ENCODE data around the gene RAD51C.

Gene RAD51C

DNA sequence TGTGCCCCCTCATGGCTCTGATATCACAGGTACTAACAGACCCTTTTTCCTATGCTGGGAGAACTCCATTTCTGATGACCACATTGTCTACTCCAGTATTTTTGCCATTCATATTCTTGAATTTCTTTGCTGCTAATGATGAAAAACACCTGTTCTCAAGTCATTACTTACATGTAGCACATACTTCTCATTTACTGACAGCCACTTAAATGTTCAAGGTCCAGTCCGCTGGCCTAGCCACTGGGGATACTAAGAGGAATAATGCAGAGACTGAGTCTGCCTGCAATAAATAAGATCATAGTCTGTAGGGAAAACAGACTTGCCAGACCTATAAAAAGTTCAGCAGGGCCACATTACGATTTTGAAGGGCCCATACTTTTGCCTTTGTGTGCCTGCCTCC is 28.1 kb upstream of the RAD51C start:
- TF ChIP-seq, protein P1, sequence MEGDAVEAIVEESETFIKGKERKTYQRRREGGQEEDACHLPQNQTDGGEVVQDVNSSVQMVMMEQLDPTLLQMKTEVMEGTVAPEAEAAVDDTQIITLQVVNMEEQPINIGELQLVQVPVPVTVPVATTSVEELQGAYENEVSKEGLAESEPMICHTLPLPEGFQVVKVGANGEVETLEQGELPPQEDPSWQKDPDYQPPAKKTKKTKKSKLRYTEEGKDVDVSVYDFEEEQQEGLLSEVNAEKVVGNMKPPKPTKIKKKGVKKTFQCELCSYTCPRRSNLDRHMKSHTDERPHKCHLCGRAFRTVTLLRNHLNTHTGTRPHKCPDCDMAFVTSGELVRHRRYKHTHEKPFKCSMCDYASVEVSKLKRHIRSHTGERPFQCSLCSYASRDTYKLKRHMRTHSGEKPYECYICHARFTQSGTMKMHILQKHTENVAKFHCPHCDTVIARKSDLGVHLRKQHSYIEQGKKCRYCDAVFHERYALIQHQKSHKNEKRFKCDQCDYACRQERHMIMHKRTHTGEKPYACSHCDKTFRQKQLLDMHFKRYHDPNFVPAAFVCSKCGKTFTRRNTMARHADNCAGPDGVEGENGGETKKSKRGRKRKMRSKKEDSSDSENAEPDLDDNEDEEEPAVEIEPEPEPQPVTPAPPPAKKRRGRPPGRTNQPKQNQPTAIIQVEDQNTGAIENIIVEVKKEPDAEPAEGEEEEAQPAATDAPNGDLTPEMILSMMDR (IDR thresholded peaks at IDR 0.05; ENCODE audit: low read depth, low read length), result no peak
- no peak for TF ChIP-seq EZH2phosphoT487 (IDR thresholded peaks at IDR 0.05; ENCODE audit: low read depth)
- H3K79me2 ChIP-seq (ENCODE audit: low read length), result no peaks in the 10 kb centered on the region
- H3K9me3 ChIP-seq (ENCODE audit: insufficient read depth, low read length), result no peaks in the 10 kb centered on the region
- peaks cover 7% of the 10 kb centered on the region for H3K4me1 ChIP-seq (ENCODE audit: low read length)
- H3K27me3 ChIP-seq (ENCODE audit: low read depth, low read length), result peaks cover 9% of the 10 kb centered on the region
- no peak overlapping the region for H3K9ac ChIP-seq (ENCODE audit: low read length)
- H3K36me3 ChIP-seq (replicated peaks; ENCODE audit: low read depth, low read length), result no peaks in the 10 kb centered on the region
- no peak overlapping the region for H3K27ac ChIP-seq (ENCODE audit: low read length)
- H4K20me1 ChIP-seq (ENCODE audit: insufficient read depth, low read length), result no peaks in the 10 kb centered on the region
- H3K4me3 ChIP-seq (ENCODE audit: low read length), result no peak overlapping the region
- no peak overlapping the region for H2AFZ ChIP-seq (ENCODE audit: low read depth, low read length)
- H3K4me2 ChIP-seq (ENCODE audit: low read length), result no peak overlapping the region

DNA sequence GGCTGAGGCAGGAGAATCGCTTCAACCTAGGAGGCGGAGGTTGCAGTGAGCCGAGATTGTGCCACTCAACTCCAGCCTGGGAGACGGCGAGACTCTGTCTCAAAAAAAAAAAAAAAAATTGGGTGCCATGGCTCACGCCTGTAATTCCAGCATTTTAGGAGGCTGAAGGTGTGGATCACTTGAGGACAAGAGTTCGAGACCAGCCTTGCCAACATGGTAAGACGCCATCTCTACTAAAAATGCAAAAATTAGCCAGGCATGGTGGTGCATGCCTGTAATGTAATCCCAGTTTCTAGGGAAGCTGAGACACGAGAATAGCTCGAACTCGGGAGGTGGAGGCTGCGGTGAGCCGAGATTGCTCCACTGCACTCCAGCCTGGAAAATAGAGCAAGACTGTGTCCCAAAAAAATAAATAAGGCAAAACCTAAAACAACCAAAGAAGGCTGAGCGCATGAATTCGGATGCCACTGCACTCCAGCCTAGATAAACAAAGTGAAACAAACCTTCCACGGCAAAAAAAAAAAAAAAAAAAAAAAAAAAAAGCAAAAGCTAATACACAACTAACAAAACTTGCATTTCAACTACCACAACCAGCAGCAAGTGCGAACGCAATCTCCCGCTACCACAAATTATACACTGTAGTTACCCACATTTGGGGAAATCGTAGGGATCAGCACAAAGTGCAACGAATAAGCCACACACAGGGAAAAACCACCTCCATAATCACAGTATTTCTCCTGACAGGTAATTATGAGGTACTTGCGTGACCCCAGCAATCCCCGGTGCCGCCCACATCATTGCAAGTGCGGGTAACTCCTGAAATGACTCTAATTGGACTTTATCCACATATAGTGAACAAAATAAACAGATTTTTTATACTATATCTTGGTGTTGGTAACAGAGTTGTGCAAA is 26.2 kb upstream of the RAD51C start:
- H3K79me2 ChIP-seq (ENCODE audit: low read length), result no peaks in the 10 kb centered on the region
- H3K9me3 ChIP-seq (ENCODE audit: insufficient read depth, low read length), result no peaks in the 10 kb centered on the region
- H2AFZ ChIP-seq (ENCODE audit: low read depth, low read length), result peak overlapping the region; percentile 90
- H3K4me3 ChIP-seq (ENCODE audit: low read length), result peak overlapping the region; percentile 78
- H3K27ac ChIP-seq (ENCODE audit: low read length), result no peak overlapping the region; the same call in 1 of the 2 replicates
- H3K36me3 ChIP-seq (replicated peaks; ENCODE audit: low read depth, low read length), result no peaks in the 10 kb centered on the region
- no peak for TF ChIP-seq EZH2phosphoT487 (IDR thresholded peaks at IDR 0.05; ENCODE audit: low read depth)
- TF ChIP-seq, protein P1 (IDR thresholded peaks at IDR 0.05; ENCODE audit: low read depth, low read length), result no peak
- H3K4me1 ChIP-seq (ENCODE audit: low read length), result peaks cover 16% of the 10 kb centered on the region
- H3K4me2 ChIP-seq (ENCODE audit: low read length), result peak overlapping the region; percentile 84
- peak overlapping the region; percentile 51 for H3K9ac ChIP-seq (ENCODE audit: low read length)
- no peaks in the 10 kb centered on the region for H4K20me1 ChIP-seq (ENCODE audit: insufficient read depth, low read length)
- H3K27me3 ChIP-seq (ENCODE audit: low read depth, low read length), result peaks cover 20% of the 10 kb centered on the region

DNA sequence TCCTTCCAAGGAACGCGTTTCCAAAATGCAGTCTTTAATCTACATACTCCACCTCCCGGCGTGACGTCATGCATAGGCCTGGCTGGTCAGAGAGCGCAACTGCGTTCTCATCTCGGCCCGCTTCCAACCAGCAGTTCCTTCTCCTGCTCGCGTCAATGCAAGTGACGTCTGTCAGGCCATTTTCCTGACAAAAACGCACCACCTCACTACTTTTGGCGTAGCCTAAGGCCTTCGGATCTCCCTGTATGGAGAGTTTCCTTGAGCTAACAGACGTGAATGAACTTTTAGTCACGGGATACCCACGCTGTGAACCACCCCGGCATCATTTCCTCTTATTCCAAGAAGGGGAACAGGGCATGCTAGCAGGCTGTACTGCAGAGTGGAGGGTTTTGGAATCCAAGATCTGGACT is 25.5 kb upstream of the RAD51C start:
- H3K9me3 ChIP-seq (ENCODE audit: insufficient read depth, low read length), result no peaks in the 10 kb centered on the region
- no peaks in the 10 kb centered on the region for H3K79me2 ChIP-seq (ENCODE audit: low read length)
- no peak for TF ChIP-seq EZH2phosphoT487 (IDR thresholded peaks at IDR 0.05; ENCODE audit: low read depth)
- TF ChIP-seq, protein P1 (IDR thresholded peaks at IDR 0.05; ENCODE audit: low read depth, low read length), result no peak
- H3K4me1 ChIP-seq (ENCODE audit: low read length), result peaks cover 18% of the 10 kb centered on the region
- peak overlapping the region; percentile 78 for H3K4me3 ChIP-seq (ENCODE audit: low read length)
- H3K27ac ChIP-seq (ENCODE audit: low read length), result no peak overlapping the region
- H3K4me2 ChIP-seq (ENCODE audit: low read length), result peak overlapping the region; percentile 84
- peak overlapping the region; percentile 51 for H3K9ac ChIP-seq (ENCODE audit: low read length)
- H3K27me3 ChIP-seq (ENCODE audit: low read depth, low read length), result peaks cover 20% of the 10 kb centered on the region
- no peaks in the 10 kb centered on the region for H3K36me3 ChIP-seq (replicated peaks; ENCODE audit: low read depth, low read length)
- H2AFZ ChIP-seq (ENCODE audit: low read depth, low read length), result peak overlapping the region; percentile 90
- no peaks in the 10 kb centered on the region for H4K20me1 ChIP-seq (ENCODE audit: insufficient read depth, low read length)

GRCh38 chr17:58667934-58668597 is 24.3 kb upstream of the RAD51C start:
- no peak for TF ChIP-seq EZH2phosphoT487 (IDR thresholded peaks at IDR 0.05; ENCODE audit: low read depth)
- H3K4me2 ChIP-seq (ENCODE audit: low read length), result no peak overlapping the region
- peaks cover 20% of the 10 kb centered on the region for H3K27me3 ChIP-seq (ENCODE audit: low read depth, low read length)
- H3K9me3 ChIP-seq (ENCODE audit: insufficient read depth, low read length), result no peaks in the 10 kb centered on the region
- H3K27ac ChIP-seq (ENCODE audit: low read length), result no peak overlapping the region
- H3K4me1 ChIP-seq (ENCODE audit: low read length), result peaks cover 18% of the 10 kb centered on the region
- no peaks in the 10 kb centered on the region for H3K36me3 ChIP-seq (replicated peaks; ENCODE audit: low read depth, low read length)
- H3K4me3 ChIP-seq (ENCODE audit: low read length), result no peak overlapping the region
- H3K9ac ChIP-seq (ENCODE audit: low read length), result no peak overlapping the region
- H3K79me2 ChIP-seq (ENCODE audit: low read length), result no peaks in the 10 kb centered on the region
- H2AFZ ChIP-seq (ENCODE audit: low read depth, low read length), result no peak overlapping the region
- H4K20me1 ChIP-seq (ENCODE audit: insufficient read depth, low read length), result no peaks in the 10 kb centered on the region
